ENCODE results near the gene CLIP4. TPM values are rescaled to one million over a fixed set of nuclear protein-coding genes. Genes with fewer than 3 reads are reported as not detected.

The CLIP4 gene
- polyA plus RNA-seq, 1 of the 3 experiments (the other 2 are of a cell fraction), result 12.7 TPM

GRCh38 chr2:29195796-29196195 lies 80.6 kb downstream of the CLIP4 start:
- WGBS (ENCODE audit: low lambda C conversion rate), result 91% methylated on average over 8 of the region's 8 CpGs
- Histone ChIP-seq H3K36me3 (replicated peaks in 1 of 2; ENCODE audit: control insufficient read depth in 1 of 2, insufficient read depth in 2 of 2, low read length in 1 of 2) (peaks cover 0 to 27% of the 10 kb centered on the region in 2 experiments), H4K20me1 (ENCODE audit: insufficient read depth) (no peaks in the 10 kb centered on the region), H3K4me1 (ENCODE audit: control insufficient read depth in 1 of 2, insufficient read depth in 2 of 2, low read depth in 1 of 2, low read length in 1 of 2) (peaks cover 0 to 13% of the 10 kb centered on the region in 2 experiments; a peak in 2 of 4 replicates), H3K4me3 (ENCODE audit: low read depth in 2 of 2, low read length in 1 of 2) (no peak overlapping the region), H2AFZ (ENCODE audit: low read depth) (no peak overlapping the region), H3K27ac (ENCODE audit: low read depth in 2 of 2, low read length in 1 of 2) (no peak overlapping the region), H3F3A (replicated peaks; ENCODE audit: insufficient read depth) (no peaks in the 10 kb centered on the region), H3K79me2 (ENCODE audit: insufficient read depth) (no peaks in the 10 kb centered on the region), H3K9me3 (no peaks in the 10 kb centered on the region), H3K27me3 (ENCODE audit: insufficient read depth) (no peaks in the 10 kb centered on the region), H3K4me2 (no peak overlapping the region), H3K9ac (no peak overlapping the region), H3K9me2 (no peaks in the 10 kb centered on the region)
- no peak for TF ChIP-seq MEF2A (IDR thresholded peaks at IDR 0.05; ENCODE audit: borderline replicate concordance, low read depth)
- TF ChIP-seq EZH2phosphoT487 (IDR thresholded peaks at IDR 0.05; ENCODE audit: borderline replicate concordance, low read depth), result no peak
- TF ChIP-seq RXRA (IDR thresholded peaks at IDR 0.05; ENCODE audit: borderline replicate concordance, low read depth), result no peak
- no peak for TF ChIP-seq ZBTB33 (IDR thresholded peaks at IDR 0.05; ENCODE audit: borderline replicate concordance, low read depth)
- no peak for TF ChIP-seq REST (IDR thresholded peaks at IDR 0.05; ENCODE audit: low read depth, low read length)
- TF ChIP-seq GABPA (IDR thresholded peaks at IDR 0.05; ENCODE audit: low read depth), result no peak
- no peak for TF ChIP-seq CHD2 (IDR thresholded peaks at IDR 0.05; ENCODE audit: low read length, partially characterized antibody)
- TF ChIP-seq, protein P1, sequence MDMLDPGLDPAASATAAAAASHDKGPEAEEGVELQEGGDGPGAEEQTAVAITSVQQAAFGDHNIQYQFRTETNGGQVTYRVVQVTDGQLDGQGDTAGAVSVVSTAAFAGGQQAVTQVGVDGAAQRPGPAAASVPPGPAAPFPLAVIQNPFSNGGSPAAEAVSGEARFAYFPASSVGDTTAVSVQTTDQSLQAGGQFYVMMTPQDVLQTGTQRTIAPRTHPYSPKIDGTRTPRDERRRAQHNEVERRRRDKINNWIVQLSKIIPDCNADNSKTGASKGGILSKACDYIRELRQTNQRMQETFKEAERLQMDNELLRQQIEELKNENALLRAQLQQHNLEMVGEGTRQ (IDR thresholded peaks at IDR 0.05; ENCODE audit: borderline replicate concordance, low read depth, low read length), result no peak
- TF ChIP-seq YY1 (IDR thresholded peaks at IDR 0.05; ENCODE audit: low read depth), result no peak
- TF ChIP-seq, protein P2, sequence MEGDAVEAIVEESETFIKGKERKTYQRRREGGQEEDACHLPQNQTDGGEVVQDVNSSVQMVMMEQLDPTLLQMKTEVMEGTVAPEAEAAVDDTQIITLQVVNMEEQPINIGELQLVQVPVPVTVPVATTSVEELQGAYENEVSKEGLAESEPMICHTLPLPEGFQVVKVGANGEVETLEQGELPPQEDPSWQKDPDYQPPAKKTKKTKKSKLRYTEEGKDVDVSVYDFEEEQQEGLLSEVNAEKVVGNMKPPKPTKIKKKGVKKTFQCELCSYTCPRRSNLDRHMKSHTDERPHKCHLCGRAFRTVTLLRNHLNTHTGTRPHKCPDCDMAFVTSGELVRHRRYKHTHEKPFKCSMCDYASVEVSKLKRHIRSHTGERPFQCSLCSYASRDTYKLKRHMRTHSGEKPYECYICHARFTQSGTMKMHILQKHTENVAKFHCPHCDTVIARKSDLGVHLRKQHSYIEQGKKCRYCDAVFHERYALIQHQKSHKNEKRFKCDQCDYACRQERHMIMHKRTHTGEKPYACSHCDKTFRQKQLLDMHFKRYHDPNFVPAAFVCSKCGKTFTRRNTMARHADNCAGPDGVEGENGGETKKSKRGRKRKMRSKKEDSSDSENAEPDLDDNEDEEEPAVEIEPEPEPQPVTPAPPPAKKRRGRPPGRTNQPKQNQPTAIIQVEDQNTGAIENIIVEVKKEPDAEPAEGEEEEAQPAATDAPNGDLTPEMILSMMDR (IDR thresholded peaks at IDR 0.05), result no peak
- no peak for TF ChIP-seq MXI1 (IDR thresholded peaks at IDR 0.05; ENCODE audit: low read depth, low read length)
- TF ChIP-seq NFIC (IDR thresholded peaks at IDR 0.05; ENCODE audit: borderline replicate concordance), result no peak
- TF ChIP-seq JUND (IDR thresholded peaks at IDR 0.05), result no peak
- TF ChIP-seq TEAD4 (IDR thresholded peaks at IDR 0.05; ENCODE audit: borderline replicate concordance, insufficient read depth), result no peak
- TF ChIP-seq, protein P3, sequence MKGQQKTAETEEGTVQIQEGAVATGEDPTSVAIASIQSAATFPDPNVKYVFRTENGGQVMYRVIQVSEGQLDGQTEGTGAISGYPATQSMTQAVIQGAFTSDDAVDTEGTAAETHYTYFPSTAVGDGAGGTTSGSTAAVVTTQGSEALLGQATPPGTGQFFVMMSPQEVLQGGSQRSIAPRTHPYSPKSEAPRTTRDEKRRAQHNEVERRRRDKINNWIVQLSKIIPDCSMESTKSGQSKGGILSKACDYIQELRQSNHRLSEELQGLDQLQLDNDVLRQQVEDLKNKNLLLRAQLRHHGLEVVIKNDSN (IDR thresholded peaks at IDR 0.05; ENCODE audit: borderline replicate concordance, low read depth), result no peak
- no peak for TF ChIP-seq NRF1 (IDR thresholded peaks at IDR 0.05; ENCODE audit: low read depth, low read length)
- TF ChIP-seq FOXJ3 (CRISPR knock-in tag; IDR thresholded peaks at IDR 0.05), result no peak
- ChIA-PET POLR2A (no interaction called here), CTCF (interaction anchor here (0.6 to 4.3 kb wide), 9 partner anchors 14 to 864 kb away, joined by 3 to 21 read pairs (median 3); no protein-coding TSS in a partner anchor)
- no peak for DNase-seq

Measured in SK-N-SH (cell line).